GM11168 (cell line): Measurements from ENCODE around the gene LAMA3.

Source experiments
- in situ Hi-C: fragments of 300-500 bp; cut with MboI; formaldehyde crosslinking; loops from one replicate; pipeline ENCODE4 v1.12.0; 2022; ENCODE audit warnings: low sequenced_read_pairs; ENCODE audit not compliant: unreplicated experiment

LAMA3 gene

GRCh38 chr18:23949863-23950262 lies 260.6 kb downstream of the LAMA3 start:
- in situ Hi-C loops: no loop called here

- in situ Hi-C loops: no loop called here
These were observed 261.4 kb downstream of the LAMA3 start for GRCh38 chr18:23950644-23951043.

DNA sequence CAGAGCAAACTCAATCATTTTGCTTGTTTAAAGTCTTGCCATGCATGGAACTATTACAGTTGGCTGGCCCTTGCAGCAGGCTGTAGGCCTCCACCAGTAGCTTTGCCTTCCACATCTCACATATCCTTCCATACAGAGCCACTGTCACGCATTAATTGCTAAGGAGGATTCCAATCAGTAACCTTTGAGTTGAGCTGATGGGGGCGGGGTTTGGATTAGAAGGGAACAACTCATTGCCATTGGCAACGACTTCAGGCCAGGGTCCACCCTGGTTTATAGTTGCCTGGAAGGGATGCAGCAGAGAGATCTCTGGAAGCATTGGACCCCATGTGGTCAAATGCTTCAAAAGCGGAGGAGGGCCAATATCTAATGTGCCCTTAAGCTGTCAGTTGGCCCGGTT lies 262.0 kb downstream of the LAMA3 start:
- in situ Hi-C loops: no loop called here

DNA sequence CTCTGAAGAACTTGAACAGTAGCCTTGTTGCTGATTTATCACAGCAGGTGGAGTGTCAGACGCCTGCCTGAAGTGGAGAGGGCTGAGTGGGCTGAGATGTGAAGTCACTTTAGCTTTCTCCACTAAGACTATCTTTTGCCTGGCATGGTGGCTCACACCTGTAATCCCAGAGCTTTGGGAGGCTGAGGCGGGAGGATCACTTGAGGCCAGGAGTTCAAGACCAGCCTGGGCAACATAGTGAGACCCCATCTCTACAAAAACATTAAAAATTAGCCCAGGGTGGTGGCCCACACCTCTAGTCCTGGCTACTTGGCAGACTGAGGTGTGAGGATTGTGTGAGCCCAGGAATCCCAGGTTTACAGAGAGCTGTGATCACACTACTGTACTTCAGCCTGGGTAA lies 264.7 kb downstream of the LAMA3 start:
- in situ Hi-C loops: no loop called here

- in situ Hi-C loops: no loop called here
These were observed 267.2 kb downstream of the LAMA3 start for GRCh38 chr18:23956483-23956882.

DNA sequence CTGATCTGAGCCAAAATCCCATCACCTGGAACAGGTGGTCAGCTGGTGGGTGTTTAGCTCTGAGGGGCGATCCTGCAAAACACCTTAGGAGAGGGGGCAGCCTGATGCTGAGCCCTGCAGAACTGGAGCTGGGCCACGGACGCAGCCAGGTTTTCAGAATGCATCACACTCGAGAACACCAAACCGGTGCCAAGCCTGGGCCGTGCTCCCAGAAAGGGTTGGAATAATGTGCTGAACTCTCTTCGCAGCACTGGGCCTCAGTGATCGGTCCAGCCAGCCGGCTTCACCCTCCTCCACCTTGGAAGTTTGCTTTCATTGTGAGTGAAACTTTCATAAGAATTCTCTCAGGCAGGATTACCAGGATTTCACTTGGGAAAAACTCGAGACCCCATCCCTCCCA lies 268.8 kb downstream of the LAMA3 start:
- in situ Hi-C loops: no loop called here

GRCh38 chr18:23963443-23964165 lies 274.4 kb downstream of the LAMA3 start:
- in situ Hi-C loops: no loop called here

DNA sequence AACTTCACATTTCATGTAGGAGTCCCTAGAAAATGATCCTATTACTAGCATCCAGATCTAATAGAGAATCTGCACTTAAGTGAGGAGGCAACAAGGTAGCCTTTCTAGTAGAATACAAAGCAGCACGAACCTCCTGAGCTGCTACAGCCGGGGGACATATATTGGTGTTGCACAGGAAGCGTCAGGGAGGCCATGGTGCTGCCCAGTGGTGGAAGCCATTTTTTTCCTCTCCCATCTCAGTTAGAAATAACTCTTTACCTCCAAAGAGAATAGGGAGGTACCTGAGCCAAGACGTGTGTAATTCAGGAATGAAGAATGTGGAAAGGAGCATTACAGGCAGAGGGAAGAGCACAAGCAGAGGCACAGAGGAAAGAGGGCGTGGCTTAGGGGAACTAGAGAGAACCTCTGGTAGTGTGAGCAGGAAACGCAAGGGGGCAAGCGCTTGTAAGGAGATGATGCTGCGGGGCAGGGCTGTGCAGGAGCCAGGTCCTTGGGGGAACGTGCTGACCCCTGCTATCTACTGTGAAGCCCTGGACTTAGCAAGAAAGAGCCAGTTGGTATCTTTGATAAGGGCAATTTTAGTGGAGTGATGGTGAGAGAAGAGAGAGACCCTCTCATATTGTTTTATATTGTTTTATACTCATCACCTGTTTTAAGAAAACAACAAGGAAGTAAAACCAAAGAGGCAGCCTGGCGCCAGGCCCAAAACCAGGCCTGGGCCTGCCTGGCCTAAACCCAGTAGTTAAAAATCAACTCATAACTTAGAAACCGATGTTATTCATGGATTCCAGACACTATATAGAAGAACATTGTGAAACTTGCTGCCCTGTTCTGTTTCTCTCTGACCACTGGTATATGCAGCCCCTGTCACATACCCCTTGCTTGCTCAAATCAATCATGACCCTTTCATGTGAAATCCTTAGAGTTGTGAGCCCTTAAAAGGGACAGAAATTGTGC lies 275.3 kb downstream of the LAMA3 start:
- in situ Hi-C loops: no loop called here

- in situ Hi-C loops: no loop called here
These were observed 277.7 kb downstream of the LAMA3 start for GRCh38 chr18:23966909-23967308.

DNA sequence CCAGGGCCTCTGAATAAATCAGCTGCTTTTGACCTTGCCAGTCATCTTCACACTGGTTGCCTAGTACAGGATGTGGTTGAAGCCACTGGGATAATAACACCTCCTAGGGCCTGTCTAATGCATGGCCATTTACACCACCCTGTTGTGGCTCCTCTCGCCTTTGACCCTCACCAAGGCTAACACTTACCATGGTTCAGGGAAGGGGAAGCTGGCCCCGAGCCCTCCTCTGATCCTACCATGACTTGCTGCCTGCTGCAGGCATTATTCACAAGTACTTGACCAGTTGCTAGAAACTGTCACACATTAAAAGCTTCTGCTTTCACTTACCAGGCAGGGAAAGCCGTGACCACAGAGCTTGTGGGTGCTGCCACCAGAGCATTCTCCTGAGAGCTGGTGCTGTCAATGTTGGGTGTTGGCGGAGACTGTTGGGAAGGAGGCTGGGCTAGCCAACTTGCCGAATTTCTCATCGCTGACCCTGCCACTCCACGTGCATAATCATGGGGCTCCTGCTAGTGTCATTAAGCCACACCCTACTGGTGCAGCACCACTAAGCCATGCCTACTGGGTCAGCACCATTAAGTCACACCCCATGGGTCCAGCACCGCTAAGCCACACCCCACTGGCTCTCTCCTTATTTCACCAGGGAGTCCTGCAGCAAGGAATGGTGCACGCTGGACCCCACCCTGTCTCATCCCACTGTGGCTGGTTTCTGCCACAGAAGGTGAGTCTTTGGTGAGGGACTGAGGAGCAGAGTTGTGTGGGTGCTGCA lies 278.3 kb downstream of the LAMA3 start:
- in situ Hi-C loops: no loop called here

- in situ Hi-C loops: no loop called here
These were observed 279.7 kb downstream of the LAMA3 start for GRCh38 chr18:23968638-23969604.

- in situ Hi-C loops: no loop called here
These were observed 280.4 kb downstream of the LAMA3 start for GRCh38 chr18:23969664-23970063.

- in situ Hi-C loops: no loop called here
These were observed 281.2 kb downstream of the LAMA3 start for GRCh38 chr18:23970161-23971096.

DNA sequence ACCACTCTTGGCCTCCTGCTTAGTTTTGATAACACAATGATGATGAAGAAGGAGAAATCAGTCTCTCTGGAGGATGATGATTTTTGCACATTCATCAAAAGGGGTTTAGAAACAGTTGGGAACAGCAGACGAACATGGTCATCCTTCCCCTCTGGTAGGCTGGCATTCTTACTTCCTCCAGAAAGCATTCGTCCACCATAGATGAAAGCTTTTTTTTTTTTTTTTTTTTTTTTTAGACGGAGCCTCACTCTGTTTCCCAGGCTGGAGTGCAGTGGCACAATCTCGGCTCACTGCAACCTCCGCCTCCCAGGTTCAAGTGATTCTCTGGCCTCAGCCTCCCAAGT lies 281.8 kb downstream of the LAMA3 start:
- in situ Hi-C loops: no loop called here

DNA sequence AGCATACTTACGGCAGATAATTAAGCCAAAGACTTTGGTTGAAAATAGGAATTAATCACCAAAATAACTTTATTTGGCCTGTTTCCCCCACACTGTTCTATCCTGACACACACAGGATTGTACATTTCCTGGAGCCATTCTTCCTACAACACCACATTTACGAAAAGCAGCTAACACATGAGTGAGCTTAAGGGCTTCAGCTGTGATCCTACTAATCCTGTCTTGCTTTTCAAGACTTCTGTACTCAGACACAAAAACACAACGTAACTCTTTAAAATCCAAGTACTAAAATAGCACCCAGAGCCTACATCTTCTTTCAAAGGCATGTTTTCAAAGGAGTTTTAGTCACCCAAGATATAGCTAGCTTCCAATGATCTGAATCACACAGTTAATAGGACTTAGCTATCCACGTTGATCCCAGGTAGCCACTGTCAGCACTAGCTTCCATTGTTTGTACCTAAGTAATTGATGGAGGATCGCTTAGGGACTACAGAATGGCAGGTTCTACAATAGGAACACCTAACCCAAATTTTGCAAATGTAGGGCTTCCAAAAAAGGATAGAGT lies 282.5 kb downstream of the LAMA3 start:
- in situ Hi-C loops: no loop called here

DNA sequence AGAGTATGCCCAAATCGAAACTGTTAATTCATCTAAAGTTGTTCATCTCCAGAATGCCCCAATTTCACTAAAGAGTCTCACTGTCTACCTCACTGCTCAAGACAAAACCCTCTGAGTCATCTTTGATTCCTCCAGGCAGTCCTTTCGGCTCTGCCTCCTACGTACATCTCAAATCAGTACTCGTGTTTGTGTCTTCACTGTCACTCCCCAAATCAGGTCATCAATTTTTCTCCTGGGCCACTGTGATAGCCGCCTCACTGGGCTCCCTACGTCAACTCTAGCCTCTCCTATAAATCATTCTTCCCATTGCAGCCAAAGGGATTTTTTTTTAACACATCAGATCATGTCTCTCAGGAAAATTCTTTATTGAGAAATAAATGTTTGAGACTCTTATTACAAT lies 283.2 kb downstream of the LAMA3 start:
- in situ Hi-C loops: no loop called here

- in situ Hi-C loops: no loop called here
These were observed 287.9 kb downstream of the LAMA3 start for GRCh38 chr18:23977103-23977502.

- in situ Hi-C loops: no loop called here
These were observed 288.6 kb downstream of the LAMA3 start for GRCh38 chr18:23977719-23978483.
